OCI-M1 (cell line): ENCODE data around the gene TSTD1.
A peak's percentile ranks its signal among the peaks of the same experiment; 100 is the strongest.
"Not testable (repeated sequence)": the region's sequence is repeated elsewhere in the genome, so short reads cannot be mapped to it uniquely, and the experiment has no call there.

Experiments used
- DNase-seq: peaks from one replicate; lab custom pipeline; 2025; lab: John Stamatoyannopoulos, UW

The TSTD1 gene

DNA sequence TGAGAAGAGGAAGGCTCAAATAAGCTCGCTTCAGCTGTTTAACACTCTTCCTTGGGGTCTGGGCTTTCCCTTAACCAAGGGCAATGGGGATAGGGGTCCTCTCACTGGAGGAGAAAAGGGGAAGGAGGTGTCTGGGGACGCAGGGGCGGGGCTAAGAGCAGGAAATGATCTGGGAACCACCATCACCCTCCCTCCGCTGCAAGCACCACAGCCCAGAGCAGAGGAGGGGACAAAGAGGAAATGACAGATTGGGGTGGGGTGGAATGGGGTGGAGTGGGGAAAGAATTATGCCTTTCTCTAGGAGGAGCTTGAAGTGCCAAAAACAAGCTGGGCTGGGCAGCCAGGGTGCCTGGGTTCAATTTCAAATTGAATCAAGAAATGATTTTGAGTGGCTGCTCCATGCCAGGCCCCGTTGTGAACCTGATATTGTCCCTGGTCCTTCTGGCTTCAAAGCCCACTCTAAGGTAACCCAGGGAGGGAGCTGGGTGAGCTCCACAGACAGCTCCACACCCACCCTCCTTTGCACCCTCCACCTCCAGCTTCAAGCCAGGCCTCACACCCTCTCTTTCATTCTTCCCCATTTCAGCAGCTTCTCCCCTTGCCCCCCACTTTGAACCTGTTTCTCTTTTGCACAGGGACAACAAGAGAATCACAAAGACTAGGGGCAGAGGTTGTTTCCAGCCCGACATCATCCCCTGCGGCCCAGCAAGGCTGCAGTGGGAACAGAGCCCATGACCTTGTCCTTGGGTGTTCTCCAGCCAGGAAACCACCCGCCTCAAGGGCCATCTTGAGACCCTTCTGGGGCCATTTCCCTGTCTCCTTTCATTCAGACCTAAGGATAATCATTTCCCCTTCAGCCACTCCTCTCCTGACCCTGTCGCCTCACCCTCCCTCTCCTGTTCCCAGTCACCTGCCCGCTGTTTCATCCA is 29.8 kb upstream of the TSTD1 start:
- peak; percentile 83 for DNase-seq

- DNase-seq = no peak
Measured at GRCh38 chr1:161066694-161067093, 27.9 kb upstream of the TSTD1 start.

DNA sequence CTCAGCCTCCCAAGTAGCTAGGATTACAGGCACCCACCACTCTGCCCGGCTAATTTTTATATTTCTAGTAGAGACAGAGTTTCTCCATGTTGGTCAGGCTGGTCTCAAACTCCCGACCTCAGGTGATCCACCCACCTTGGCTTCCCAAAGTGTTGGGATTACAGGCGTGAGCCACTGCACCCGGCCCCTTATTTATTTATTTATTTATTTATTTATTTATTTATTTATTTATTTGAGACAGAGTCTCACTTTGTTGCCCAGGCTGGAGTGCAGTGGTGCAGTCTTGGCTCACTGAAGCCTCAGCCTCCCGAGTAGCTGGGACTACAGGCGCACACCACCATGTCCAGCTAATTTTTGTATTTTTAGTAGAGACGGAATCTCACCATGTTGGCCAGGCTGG is 26.9 kb upstream of the TSTD1 start:
- DNase-seq = not testable (repeated sequence)

DNA sequence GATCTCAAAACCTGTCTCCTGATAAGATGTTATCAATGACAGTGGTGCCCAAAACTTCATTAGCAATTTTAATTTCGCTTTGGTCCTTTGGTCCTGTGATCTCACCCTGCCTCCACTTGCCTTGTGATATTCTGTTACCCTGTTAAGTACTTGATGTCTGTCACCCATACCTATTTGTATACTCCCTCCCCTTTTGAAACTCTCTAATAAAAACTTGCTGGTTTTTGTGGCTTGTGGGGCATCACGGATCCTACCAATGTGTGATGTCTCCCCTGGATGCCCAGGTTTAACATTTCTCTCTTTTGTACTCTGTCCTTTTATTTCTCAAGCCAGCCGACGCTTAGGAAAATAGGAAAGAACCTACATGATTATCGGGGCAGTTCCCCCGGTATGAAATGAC is 25.2 kb upstream of the TSTD1 start:
- DNase-seq = not testable (repeated sequence)

GRCh38 chr1:161061419-161061818 is 22.7 kb upstream of the TSTD1 start:
- no peak for DNase-seq

DNA sequence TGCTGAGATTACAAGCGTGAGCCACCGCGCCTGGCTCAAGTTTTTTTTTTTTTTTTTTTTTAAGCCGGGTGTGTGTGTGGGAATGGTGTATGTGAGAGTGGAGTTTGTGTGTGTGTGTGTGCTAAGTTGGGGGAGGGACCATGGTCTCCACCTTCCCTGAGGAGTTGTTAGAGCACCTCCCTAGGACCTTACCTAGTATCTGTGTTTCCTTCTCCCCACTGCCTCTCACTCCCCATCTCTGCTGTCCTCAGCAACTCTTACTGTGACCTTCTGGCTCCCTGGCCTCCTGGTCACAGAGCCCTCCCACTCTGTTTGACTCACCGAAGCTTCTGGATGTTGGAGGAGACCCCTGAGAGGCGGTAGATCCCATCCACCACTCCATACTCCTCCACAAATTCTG is 20.5 kb upstream of the TSTD1 start:
- DNase-seq = no peak

- no peak for DNase-seq
Measured at GRCh38 chr1:161054805-161055204, 16.0 kb upstream of the TSTD1 start.

DNA sequence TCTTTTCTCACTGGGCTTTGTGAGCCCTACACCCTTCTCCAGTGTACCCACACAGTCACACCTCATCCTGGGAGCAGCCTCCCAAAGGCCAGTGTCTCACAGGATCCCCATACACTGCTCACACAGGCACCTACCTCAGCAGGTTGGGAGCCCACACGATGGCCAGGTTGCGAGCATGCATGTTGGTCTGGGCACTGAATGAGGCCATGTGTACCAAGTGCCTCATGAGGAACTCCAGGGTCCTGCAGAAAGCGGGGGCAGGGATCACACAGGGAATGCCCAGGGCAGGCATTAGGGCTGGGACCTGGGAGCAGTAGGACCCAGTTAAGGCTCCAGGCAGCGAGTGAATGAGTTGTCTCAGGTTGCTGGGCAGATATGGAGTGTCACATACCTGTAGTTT is 15.5 kb upstream of the TSTD1 start:
- DNase-seq = no peak

GRCh38 chr1:161052899-161053298 is 14.1 kb upstream of the TSTD1 start:
- no peak for DNase-seq

DNA sequence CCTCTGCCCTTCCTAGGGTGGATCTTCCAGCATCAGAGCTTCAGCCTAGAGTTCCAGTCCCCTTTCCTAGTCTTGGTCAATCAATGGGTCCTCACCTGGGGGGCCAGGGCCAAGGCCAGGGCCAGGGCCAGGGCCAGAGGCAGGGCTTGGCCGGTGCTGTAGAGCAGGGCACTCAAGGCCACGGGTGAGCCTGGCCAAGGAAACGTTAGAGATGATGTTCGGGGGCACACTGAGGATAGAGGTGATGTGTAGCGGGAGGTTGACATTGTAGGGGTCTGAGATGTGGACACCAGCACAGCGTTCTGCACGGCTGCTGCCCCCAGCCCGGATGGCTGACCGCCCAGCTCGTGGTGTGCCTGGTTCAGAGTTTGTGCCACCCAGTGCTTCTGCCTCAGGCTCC is 12.5 kb upstream of the TSTD1 start:
- no peak for DNase-seq

DNA sequence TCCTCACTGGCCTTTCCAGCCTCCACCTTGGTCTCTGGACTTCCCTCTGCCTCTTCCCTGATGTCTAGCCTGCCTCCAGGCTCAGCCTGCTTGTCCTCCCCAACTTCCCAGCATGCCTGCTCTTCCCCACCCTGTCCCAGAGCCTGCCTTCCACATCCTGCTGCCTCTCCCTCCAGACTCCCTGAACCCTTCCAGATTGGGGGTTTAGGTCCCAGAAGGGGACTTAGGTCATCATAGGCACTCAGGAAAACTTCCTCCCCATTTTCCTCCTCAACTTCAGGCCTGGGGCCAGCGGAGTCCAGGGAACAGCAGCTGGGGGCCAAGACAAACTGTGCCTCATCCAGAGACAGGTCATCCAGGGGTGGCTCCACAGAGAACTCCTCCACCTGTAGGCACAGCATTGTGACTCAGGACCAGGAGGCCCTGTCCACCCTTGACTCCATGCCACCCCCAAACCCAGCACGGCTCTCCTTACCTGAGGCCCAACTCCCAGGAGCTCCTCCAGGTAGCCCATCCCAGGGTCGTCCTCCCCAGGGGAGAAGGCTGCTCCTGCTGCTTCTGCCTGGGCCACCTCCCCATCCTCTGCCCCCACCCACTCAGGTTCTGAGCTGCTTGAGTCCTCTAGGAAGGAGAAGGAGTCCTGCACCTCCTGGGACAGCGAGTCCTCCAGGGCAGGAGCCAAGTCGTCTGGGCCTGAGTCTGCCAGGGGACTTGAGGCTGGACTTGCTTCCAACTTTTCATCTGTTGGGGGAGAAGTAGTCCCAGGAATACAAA is 10.4 kb upstream of the TSTD1 start:
- no peak for DNase-seq

GRCh38 chr1:161047436-161048420 is 9.0 kb upstream of the TSTD1 start:
- no peak for DNase-seq

DNA sequence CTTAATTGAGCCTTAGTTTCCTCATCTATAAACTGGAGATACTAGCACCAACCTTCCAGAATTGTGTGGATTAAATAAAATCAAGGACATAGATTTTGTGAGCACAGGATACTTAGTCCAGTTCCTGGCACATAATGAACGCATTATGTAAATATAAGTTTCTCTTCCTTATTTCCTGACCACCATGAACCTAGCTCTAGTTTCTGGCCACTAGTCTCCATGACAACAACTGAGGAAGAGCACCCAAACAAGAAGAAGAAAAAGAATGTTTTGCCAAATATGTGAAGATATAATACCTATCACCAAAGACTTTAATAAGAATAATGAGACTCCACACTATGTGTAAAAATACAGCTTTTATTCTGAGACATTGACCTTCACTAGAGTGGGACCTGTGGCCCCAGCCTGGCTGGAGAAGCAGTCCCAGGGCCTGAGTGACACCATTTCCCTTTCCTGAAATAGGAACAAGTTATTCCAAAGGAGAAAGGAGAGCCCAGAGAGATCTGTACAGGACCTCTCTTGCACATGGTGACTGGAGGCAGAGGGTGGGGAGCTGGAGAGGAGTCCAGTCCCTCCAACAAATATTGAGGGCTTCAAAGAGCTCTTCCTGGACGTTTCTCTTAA is 8.0 kb upstream of the TSTD1 start:
- DNase-seq = peak; percentile 55

- peak; percentile 98 for DNase-seq
Measured at GRCh38 chr1:161045736-161046604, 7.2 kb upstream of the TSTD1 start, which contains the start of gene USF1. Gene USF1, minus strand, starts transcription at chr1:161045977. Its CDS starts 2,702 bp downstream, at chr1:161043275.

DNA sequence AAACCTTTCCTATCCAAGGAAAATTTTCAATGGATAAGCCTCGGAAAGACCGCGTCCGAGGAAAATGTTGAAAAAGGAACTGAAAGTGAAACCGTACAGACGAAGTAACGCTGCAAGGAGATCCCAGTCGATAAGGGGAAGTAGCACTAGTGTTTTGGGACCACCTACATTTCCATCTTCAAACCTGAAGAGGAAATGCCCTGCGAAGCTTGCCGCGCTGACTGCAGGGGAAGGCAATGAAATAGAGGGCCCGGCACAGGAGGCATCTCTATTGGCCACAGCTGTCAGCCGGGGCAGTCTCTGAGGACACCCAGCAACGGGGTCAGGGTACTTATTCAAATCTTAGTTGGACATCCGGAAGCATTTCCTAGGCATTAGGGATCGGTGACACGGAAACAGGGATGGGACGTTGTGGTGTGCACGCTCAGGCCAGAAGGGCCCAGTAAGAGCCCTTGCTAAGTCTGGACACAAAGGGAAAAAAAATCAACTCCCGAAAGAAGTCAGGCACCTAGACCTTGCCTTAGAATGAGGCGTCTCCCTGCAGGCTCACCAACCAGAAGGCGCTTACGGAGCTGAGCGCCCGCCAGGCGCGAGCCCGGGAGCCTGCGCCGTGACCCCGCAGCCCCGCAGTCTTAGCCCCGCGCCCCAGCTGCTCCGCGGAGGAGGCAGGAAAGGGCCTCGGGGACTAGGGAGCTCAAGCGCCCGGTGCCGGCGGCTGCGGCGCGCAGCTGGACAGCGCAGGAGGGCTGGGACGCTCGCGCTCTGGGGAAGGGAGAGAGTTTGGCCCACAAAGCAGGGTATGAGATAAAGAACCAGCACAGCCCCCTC is 6.4 kb upstream of the TSTD1 start:
- DNase-seq = peak; percentile 96

DNA sequence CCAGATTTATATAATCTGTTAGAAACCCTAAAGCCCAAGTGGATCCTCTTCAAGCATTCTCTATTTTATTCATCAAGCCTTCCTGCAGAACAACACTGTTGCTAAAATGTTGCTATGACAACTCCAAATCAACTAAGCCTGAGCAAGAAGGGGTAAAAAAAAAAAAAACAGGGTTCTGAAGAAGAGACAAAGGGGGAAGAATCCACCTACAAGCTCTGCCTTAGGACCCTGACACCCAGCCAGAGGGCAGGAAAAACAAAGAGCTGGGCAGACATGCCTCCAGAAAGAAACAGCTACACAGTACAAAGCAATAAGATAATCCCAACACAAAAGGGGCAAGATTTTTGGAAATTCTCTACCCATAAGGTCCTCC is 5.8 kb upstream of the TSTD1 start:
- DNase-seq = no peak

DNA sequence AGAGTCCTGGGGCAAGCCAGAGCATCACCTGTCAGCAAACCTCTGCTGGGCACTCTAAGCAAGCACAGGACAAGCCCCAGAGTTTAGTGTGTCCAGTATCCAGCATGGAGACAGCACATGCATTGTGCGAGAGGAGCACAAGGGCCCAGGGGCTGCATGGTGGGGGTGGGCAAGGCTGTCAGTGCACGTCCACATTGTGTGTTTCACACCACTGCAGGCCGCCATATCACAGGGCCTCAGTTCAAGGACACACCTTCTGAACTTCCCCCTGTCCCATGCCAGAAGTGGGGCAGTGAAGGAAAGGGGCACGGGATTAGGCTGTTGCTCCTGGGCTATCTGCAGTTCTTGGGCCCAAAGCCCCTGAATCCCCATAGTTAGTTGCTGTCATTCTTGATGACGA is 782 bp upstream of the TSTD1 start:
- no peak for DNase-seq

GRCh38 chr1:161039154-161039545 is 386 bp upstream of the TSTD1 start:
- DNase-seq = no peak

GRCh38 chr1:161037661-161038522 is 872 bp downstream of the TSTD1 start:
- DNase-seq = no peak
